ENCODE results near the gene ZMYM3.

Gene ZMYM3

GRCh38 chrX:71227370-71228062 is 26.4 kb downstream of the ZMYM3 start:
- no peak for TF ChIP-seq TARDBP (IDR thresholded peaks at IDR 0.05)
- TF ChIP-seq L3MBTL2 (conservative IDR thresholded peaks at IDR 0.05) = no peak
- TF ChIP-seq SUZ12 (IDR thresholded peaks at IDR 0.05) = no peak
- no peak for TF ChIP-seq ZNF384 (IDR thresholded peaks at IDR 0.05)
- TF ChIP-seq LEF1 (IDR thresholded peaks at IDR 0.05; ENCODE audit: borderline replicate concordance) = no peak
- no peak for TF ChIP-seq FOXK2 (IDR thresholded peaks at IDR 0.05)
- no peak for TF ChIP-seq ARNT (IDR thresholded peaks at IDR 0.05)
- TF ChIP-seq FOXA1 (IDR thresholded peaks at IDR 0.05) = no peak
- no peak for TF ChIP-seq SP1 (IDR thresholded peaks at IDR 0.05)
- no peak for TF ChIP-seq NFRKB (IDR thresholded peaks at IDR 0.05)
- TF ChIP-seq PKNOX1 (IDR thresholded peaks at IDR 0.05) = no peak
- TF ChIP-seq HDGF (IDR thresholded peaks at IDR 0.05; ENCODE audit: borderline replicate concordance) = no peak
- no peak for TF ChIP-seq FOXM1 (IDR thresholded peaks at IDR 0.05; ENCODE audit: borderline replicate concordance)
- CTCF ChIA-PET = interaction anchor here (0.8 to 1.2 kb wide), 2 partner anchors 15 to 26 kb away, joined by 3 to 4 read pairs; partner anchors contain the start of gene ZMYM3
- no peak for DNase-seq (ENCODE audit: extremely low spot score)
- POLR2A ChIA-PET = interaction anchor here (1.0 to 2.0 kb wide), 3 partner anchors 23 to 45 kb away, joined by 3 to 8 read pairs (median 3); no protein-coding TSS in a partner anchor

- ChIA-PET POLR2A (no interaction called here), CTCF (no interaction called here)
- DNase-seq (ENCODE audit: extremely low spot score) = no peak
- TF ChIP-seq L3MBTL2 (conservative IDR thresholded peaks at IDR 0.05) = no peak
- TF ChIP-seq FOXK2 (IDR thresholded peaks at IDR 0.05) = no peak
- TF ChIP-seq FOXA1 (IDR thresholded peaks at IDR 0.05) = no peak
- TF ChIP-seq SP1 (IDR thresholded peaks at IDR 0.05) = no peak
- TF ChIP-seq ZNF384 (IDR thresholded peaks at IDR 0.05) = no peak
- no peak for TF ChIP-seq NFRKB (IDR thresholded peaks at IDR 0.05)
- no peak for TF ChIP-seq BHLHE40 (IDR thresholded peaks at IDR 0.05; ENCODE audit: borderline replicate concordance)
- TF ChIP-seq TARDBP (IDR thresholded peaks at IDR 0.05) = no peak
- TF ChIP-seq ELF4 (IDR thresholded peaks at IDR 0.05) = no peak
- TF ChIP-seq SUZ12 (IDR thresholded peaks at IDR 0.05) = no peak
- TF ChIP-seq PKNOX1 (IDR thresholded peaks at IDR 0.05) = no peak
- no peak for TF ChIP-seq HDGF (IDR thresholded peaks at IDR 0.05; ENCODE audit: borderline replicate concordance)
- no peak for TF ChIP-seq CTBP1 (IDR thresholded peaks at IDR 0.05; ENCODE audit: borderline replicate concordance)
- TF ChIP-seq FOXM1 (IDR thresholded peaks at IDR 0.05; ENCODE audit: borderline replicate concordance) = no peak
- no peak for TF ChIP-seq LEF1 (IDR thresholded peaks at IDR 0.05; ENCODE audit: borderline replicate concordance)
- no peak for TF ChIP-seq ARNT (IDR thresholded peaks at IDR 0.05)
Measured at GRCh38 chrX:71225676-71226075, 28.3 kb downstream of the ZMYM3 start.

- DNase-seq (ENCODE audit: extremely low spot score) = no peak
- TF ChIP-seq CTBP1 (IDR thresholded peaks at IDR 0.05; ENCODE audit: borderline replicate concordance) = no peak
- TF ChIP-seq ZNF384 (IDR thresholded peaks at IDR 0.05) = no peak
- TF ChIP-seq NFRKB (IDR thresholded peaks at IDR 0.05) = no peak
- no peak for TF ChIP-seq FOXA1 (IDR thresholded peaks at IDR 0.05)
- TF ChIP-seq SUZ12 (IDR thresholded peaks at IDR 0.05) = no peak
- no peak for TF ChIP-seq TARDBP (IDR thresholded peaks at IDR 0.05)
- TF ChIP-seq BHLHE40 (IDR thresholded peaks at IDR 0.05; ENCODE audit: borderline replicate concordance) = no peak
- TF ChIP-seq FOXM1 (IDR thresholded peaks at IDR 0.05; ENCODE audit: borderline replicate concordance) = no peak
- TF ChIP-seq L3MBTL2 (conservative IDR thresholded peaks at IDR 0.05) = no peak
- TF ChIP-seq FOXK2 (IDR thresholded peaks at IDR 0.05) = no peak
- no peak for TF ChIP-seq PKNOX1 (IDR thresholded peaks at IDR 0.05)
- no peak for TF ChIP-seq HDGF (IDR thresholded peaks at IDR 0.05; ENCODE audit: borderline replicate concordance)
- POLR2A ChIA-PET = no interaction called here
- CTCF ChIA-PET = no interaction called here
Measured at GRCh38 chrX:71225009-71225408, 28.9 kb downstream of the ZMYM3 start.

GRCh38 chrX:71224098-71224708 is 29.7 kb downstream of the ZMYM3 start:
- ChIA-PET POLR2A (no interaction called here), CTCF (no interaction called here)
- TF ChIP-seq ELF4 (IDR thresholded peaks at IDR 0.05) = no peak
- TF ChIP-seq LEF1 (IDR thresholded peaks at IDR 0.05; ENCODE audit: borderline replicate concordance) = no peak
- no peak for TF ChIP-seq L3MBTL2 (conservative IDR thresholded peaks at IDR 0.05)
- no peak for TF ChIP-seq SP1 (IDR thresholded peaks at IDR 0.05)
- TF ChIP-seq ARNT (IDR thresholded peaks at IDR 0.05) = no peak
- TF ChIP-seq PKNOX1 (IDR thresholded peaks at IDR 0.05) = no peak
- no peak for TF ChIP-seq FOXA1 (IDR thresholded peaks at IDR 0.05)
- no peak for TF ChIP-seq FOXM1 (IDR thresholded peaks at IDR 0.05; ENCODE audit: borderline replicate concordance)
- TF ChIP-seq FOXK2 (IDR thresholded peaks at IDR 0.05) = no peak
- TF ChIP-seq SUZ12 (IDR thresholded peaks at IDR 0.05) = no peak
- TF ChIP-seq HDGF (IDR thresholded peaks at IDR 0.05; ENCODE audit: borderline replicate concordance) = no peak
- TF ChIP-seq BHLHE40 (IDR thresholded peaks at IDR 0.05; ENCODE audit: borderline replicate concordance) = no peak
- no peak for TF ChIP-seq TARDBP (IDR thresholded peaks at IDR 0.05)
- no peak for TF ChIP-seq CTBP1 (IDR thresholded peaks at IDR 0.05; ENCODE audit: borderline replicate concordance)
- TF ChIP-seq ZNF384 (IDR thresholded peaks at IDR 0.05) = no peak
- no peak for TF ChIP-seq NFRKB (IDR thresholded peaks at IDR 0.05)
- no peak for DNase-seq (ENCODE audit: extremely low spot score)

GRCh38 chrX:71222929-71223328 is 31.0 kb downstream of the ZMYM3 start, which contains the start of gene GJB1:
GJB1 (plus strand) TSS chrX:71223224; CDS start chrX:71223708, 484 bp downstream.
- DNase-seq (ENCODE audit: extremely low spot score) = no peak
- POLR2A ChIA-PET = interaction anchor here (1.5 kb wide), 1 partner anchor 143 kb away, joined by 4 read pairs; the partner anchor contains the start of gene TAF1
- CTCF ChIA-PET = no interaction called here
- no peak for TF ChIP-seq BHLHE40 (IDR thresholded peaks at IDR 0.05; ENCODE audit: borderline replicate concordance)
- TF ChIP-seq SP1 (IDR thresholded peaks at IDR 0.05) = no peak
- TF ChIP-seq NFRKB (IDR thresholded peaks at IDR 0.05) = no peak
- no peak for TF ChIP-seq CTBP1 (IDR thresholded peaks at IDR 0.05; ENCODE audit: borderline replicate concordance)
- no peak for TF ChIP-seq HDGF (IDR thresholded peaks at IDR 0.05; ENCODE audit: borderline replicate concordance)
- no peak for TF ChIP-seq ARNT (IDR thresholded peaks at IDR 0.05)
- TF ChIP-seq SUZ12 (IDR thresholded peaks at IDR 0.05) = no peak
- no peak for TF ChIP-seq TARDBP (IDR thresholded peaks at IDR 0.05)
- no peak for TF ChIP-seq FOXM1 (IDR thresholded peaks at IDR 0.05; ENCODE audit: borderline replicate concordance)
- no peak for TF ChIP-seq FOXA1 (IDR thresholded peaks at IDR 0.05)
- TF ChIP-seq ZNF384 (IDR thresholded peaks at IDR 0.05) = no peak
- no peak for TF ChIP-seq LEF1 (IDR thresholded peaks at IDR 0.05; ENCODE audit: borderline replicate concordance)
- no peak for TF ChIP-seq FOXK2 (IDR thresholded peaks at IDR 0.05)
- TF ChIP-seq PKNOX1 (IDR thresholded peaks at IDR 0.05) = no peak

Data from HEK293T (cell line).